ENCODE results near the gene SELENOS. TPM values are rescaled to one million over a fixed set of nuclear protein-coding genes. Genes with fewer than 3 reads are reported as not detected.

The SELENOS gene
- total RNA-seq, 1 donor from 2014 or later: 56.2 TPM

- DNase-seq (ENCODE audit: low read depth): no peak
Measured at GRCh38 chr15:101250873-101251829, 26.1 kb downstream of the SELENOS start.

GRCh38 chr15:101250341-101250831, 26.9 kb downstream of the SELENOS start:
- peak; percentile 91 for DNase-seq (ENCODE audit: low read depth)

- no peak for DNase-seq (ENCODE audit: low read depth)
Measured at GRCh38 chr15:101248274-101248673, 29.0 kb downstream of the SELENOS start.

- no peak for DNase-seq (ENCODE audit: low read depth)
Measured at GRCh38 chr15:101246824-101247745, 30.2 kb downstream of the SELENOS start.

GRCh38 chr15:101246391-101246790, 30.9 kb downstream of the SELENOS start:
- DNase-seq (ENCODE audit: low read depth): no peak

GRCh38 chr15:101244889-101245668, 32.2 kb downstream of the SELENOS start:
- no peak for DNase-seq (ENCODE audit: low read depth)

GRCh38 chr15:101244036-101244781, 33.1 kb downstream of the SELENOS start:
- no peak for DNase-seq (ENCODE audit: low read depth)

GRCh38 chr15:101243420-101243819, 33.9 kb downstream of the SELENOS start:
- DNase-seq (ENCODE audit: low read depth): no peak

GRCh38 chr15:101242999-101243336, 34.3 kb downstream of the SELENOS start:
- no peak for DNase-seq (ENCODE audit: low read depth)

GRCh38 chr15:101242160-101242998, 34.9 kb downstream of the SELENOS start:
- DNase-seq (ENCODE audit: low read depth): no peak

GRCh38 chr15:101240358-101240757, 36.9 kb downstream of the SELENOS start:
- no peak for DNase-seq (ENCODE audit: low read depth)

GRCh38 chr15:101239724-101240136, 37.6 kb downstream of the SELENOS start:
- DNase-seq (ENCODE audit: low read depth): no peak

GRCh38 chr15:101237251-101237650, 40.0 kb downstream of the SELENOS start:
- DNase-seq (ENCODE audit: low read depth): no peak

- DNase-seq (ENCODE audit: low read depth): no peak
Measured at GRCh38 chr15:101233651-101234280, 43.5 kb downstream of the SELENOS start.

- DNase-seq (ENCODE audit: low read depth): no peak
Measured at GRCh38 chr15:101232677-101233076, 44.6 kb downstream of the SELENOS start.

GRCh38 chr15:101228313-101228712, 49.0 kb downstream of the SELENOS start:
- DNase-seq (ENCODE audit: low read depth): no peak

GRCh38 chr15:101225658-101226057, 51.6 kb downstream of the SELENOS start:
- no peak for DNase-seq (ENCODE audit: low read depth)

Data from renal cortical epithelial cell (primary cell).